Esophagus muscularis mucosa (tissue), 3 donors: ENCODE data around the gene ARL5C.

Source experiments
- POLR2AphosphoS5 ChIP-seq, 2 donors: sonication (generic); formaldehyde crosslinking; IDR thresholded peaks; one replicate each; pipeline ENCODE4 v1.6.1; 2017; ENCODE audit warnings: antibody characterized with exemption in 2 of 2
- TF ChIP-seq, protein P1 (sequence below), 3 experiments: fragments of 200-600 bp in 2 of 3; fragments of 450-650 bp in 1 of 3; sonication (generic) in 2 of 3; IDR thresholded peaks; one replicate each; pipeline ENCODE4 v1.5.1; 2017 to 2019; ENCODE audit warnings: antibody characterized with exemption in 3 of 3, mild to moderate bottlenecking in 2 of 3, moderate library complexity in 1 of 3

DNA sequence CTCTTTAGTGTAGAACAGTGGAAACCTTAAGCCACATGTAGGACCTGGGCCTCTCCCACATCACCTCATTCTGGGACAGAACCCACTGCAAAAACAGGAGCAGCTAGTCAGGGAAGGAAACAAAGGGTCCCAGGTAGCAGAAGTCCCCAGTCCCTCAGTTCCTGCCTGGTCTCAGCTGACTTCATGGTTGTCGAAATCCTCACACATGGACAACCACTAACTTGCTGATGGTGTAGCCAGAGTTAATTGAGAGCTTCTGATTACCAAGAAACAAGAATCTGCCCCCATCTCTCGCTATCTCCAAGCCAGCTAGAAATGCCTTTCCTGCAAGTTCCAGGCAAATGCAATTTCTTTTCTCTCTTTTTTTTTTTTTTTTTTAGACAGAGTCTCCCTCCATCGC lies 3.6 kb upstream of the ARL5C start:
- TF ChIP-seq, protein P1, sequence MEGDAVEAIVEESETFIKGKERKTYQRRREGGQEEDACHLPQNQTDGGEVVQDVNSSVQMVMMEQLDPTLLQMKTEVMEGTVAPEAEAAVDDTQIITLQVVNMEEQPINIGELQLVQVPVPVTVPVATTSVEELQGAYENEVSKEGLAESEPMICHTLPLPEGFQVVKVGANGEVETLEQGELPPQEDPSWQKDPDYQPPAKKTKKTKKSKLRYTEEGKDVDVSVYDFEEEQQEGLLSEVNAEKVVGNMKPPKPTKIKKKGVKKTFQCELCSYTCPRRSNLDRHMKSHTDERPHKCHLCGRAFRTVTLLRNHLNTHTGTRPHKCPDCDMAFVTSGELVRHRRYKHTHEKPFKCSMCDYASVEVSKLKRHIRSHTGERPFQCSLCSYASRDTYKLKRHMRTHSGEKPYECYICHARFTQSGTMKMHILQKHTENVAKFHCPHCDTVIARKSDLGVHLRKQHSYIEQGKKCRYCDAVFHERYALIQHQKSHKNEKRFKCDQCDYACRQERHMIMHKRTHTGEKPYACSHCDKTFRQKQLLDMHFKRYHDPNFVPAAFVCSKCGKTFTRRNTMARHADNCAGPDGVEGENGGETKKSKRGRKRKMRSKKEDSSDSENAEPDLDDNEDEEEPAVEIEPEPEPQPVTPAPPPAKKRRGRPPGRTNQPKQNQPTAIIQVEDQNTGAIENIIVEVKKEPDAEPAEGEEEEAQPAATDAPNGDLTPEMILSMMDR (IDR thresholded peaks at IDR 0.05) = no peak
- TF ChIP-seq POLR2AphosphoS5 (IDR thresholded peaks at IDR 0.05) = no peak
